H1 (cell line): ENCODE data around the gene ELP5. TPM values are rescaled to one million over a fixed set of nuclear protein-coding genes. Genes with fewer than 3 reads are reported as not detected.

Source experiments
- CTCF ChIA-PET: fragments of 300-600 bp; sonication (Branson Sonifier 250); formaldehyde crosslinking; loops from one replicate; lab custom pipeline; 2021; ENCODE audit not compliant: partially characterized antibody; lab: Charles Lee
- POLR2A ChIA-PET: fragments of 300-600 bp; sonication (Branson Sonifier 250); formaldehyde crosslinking; loops from one replicate; lab custom pipeline; 2021; ENCODE audit warnings: inconsistent platforms; ENCODE audit not compliant: partially characterized antibody; lab: Charles Lee
- DNase-seq, 2 experiments: peaks; one replicate each; pipeline versions ENCODE4 v3.0.0 to v3.0.0-alpha.2; 2010 to 2022; ENCODE audit warnings: low spot score in 2 of 2, low read depth in 1 of 2, mixed read lengths in 1 of 2
- FAIRE-seq: peaks from 2 replicates; lab custom pipeline; 2011; peaks lifted over from hg19 to GRCh38; lab: Jason Lieb, UNC
- H2AFZ ChIP-seq: 2 replicates; pipeline ENCODE4 v1.8.1; 2012; ENCODE audit warnings: low read length, inconsistent platforms
- H2AK5ac ChIP-seq: 2 replicates; pipeline ENCODE4 v1.6.1; 2013; ENCODE audit warnings: low read depth, low read length
- H2BK120ac ChIP-seq: replicated peaks from 2 replicates; pipeline ENCODE3; 2013; ENCODE audit warnings: low read depth, low read length, inconsistent platforms
- H2BK12ac ChIP-seq: 2 replicates; pipeline ENCODE4 v1.6.1; 2013; ENCODE audit warnings: low read depth, low read length
- H2BK15ac ChIP-seq: 2 replicates; pipeline ENCODE4 v1.6.1; 2013; ENCODE audit warnings: low read length
- H2BK20ac ChIP-seq: 2 replicates; pipeline ENCODE4 v1.6.1; 2013; ENCODE audit warnings: low read length
- H2BK5ac ChIP-seq: 2 replicates; pipeline ENCODE4 v1.6.1; 2013; ENCODE audit warnings: low read depth, low read length
- H3K14ac ChIP-seq: 2 replicates; pipeline ENCODE4 v1.6.1; 2013; ENCODE audit warnings: inconsistent platforms; ENCODE audit not compliant: insufficient read length
- H3K18ac ChIP-seq: 2 replicates; pipeline ENCODE4 v1.6.1; 2013; ENCODE audit warnings: low read length; ENCODE audit errors: extremely low read depth
- H3K23ac ChIP-seq: 2 replicates; pipeline ENCODE4 v1.6.1; 2013; ENCODE audit warnings: inconsistent platforms; ENCODE audit not compliant: insufficient read length
- H3K23me2 ChIP-seq: 2 replicates; pipeline ENCODE4 v1.6.1; 2013; ENCODE audit warnings: low read depth, low read length
- H3K27ac ChIP-seq: 2 replicates; pipeline ENCODE4 v1.6.1; 2011; ENCODE audit warnings: low read depth, low read length, inconsistent platforms
- H3K27me3 ChIP-seq, 4 experiments: replicated peaks in 1 of 4; 1 replicate in 1 of 4; 2 replicates in 3 of 4; pipeline versions ENCODE4 v1.6.1 to v1.8.1; 2011 to 2013; ENCODE audit warnings: low read length in 3 of 4, mild to moderate bottlenecking in 3 of 4, inconsistent platforms in 2 of 4, mixed read lengths in 2 of 4, moderate library complexity in 1 of 4; ENCODE audit not compliant: control insufficient read depth in 3 of 4, insufficient read depth in 3 of 4; ENCODE audit errors: extremely low read depth in 1 of 4
- H3K36me3 ChIP-seq, 4 experiments: 2 replicates each; pipeline versions ENCODE4 v1.6.1 to v1.8.1; 2011 to 2013; ENCODE audit warnings: mild to moderate bottlenecking in 4 of 4, low read length in 3 of 4, moderate library complexity in 2 of 4, control low read depth in 1 of 4, inconsistent platforms in 1 of 4; ENCODE audit not compliant: insufficient read depth in 4 of 4, control insufficient read depth in 2 of 4
- H3K4ac ChIP-seq: replicated peaks from 2 replicates; pipeline ENCODE3; 2013; ENCODE audit warnings: low read length, low read depth, mixed read lengths, inconsistent platforms; ENCODE audit not compliant: insufficient read length
- H3K4me1 ChIP-seq, 4 experiments: replicated peaks in 1 of 4; 1 replicate in 1 of 4; 2 replicates in 3 of 4; pipeline versions ENCODE4 v1.6.1 to v1.8.1; 2011 to 2013; ENCODE audit warnings: low read length in 3 of 4, inconsistent platforms in 2 of 4, mixed read lengths in 1 of 4; ENCODE audit not compliant: insufficient read depth in 4 of 4, control insufficient read depth in 3 of 4
- H3K4me2 ChIP-seq, 2 experiments: 2 replicates each; pipeline versions ENCODE4 v1.6.1 to v1.8.1; 2011 to 2013; ENCODE audit warnings: low read depth in 2 of 2, low read length in 2 of 2, control low read depth in 1 of 2, inconsistent platforms in 1 of 2, mild to moderate bottlenecking in 1 of 2; ENCODE audit not compliant: insufficient read depth in 1 of 2
- H3K4me3 ChIP-seq, 4 experiments: fragments of 200-600, 300-600 bp in 1 of 4; sonication (generic), shearing (Covaris generic), sonication (Bioruptor Twin) in 1 of 4; 2 replicates each; pipeline versions ENCODE4 v1.5.1 to v1.8.1; 2011 to 2016; ENCODE audit warnings: low read length in 4 of 4, low read depth in 3 of 4, control low read depth in 2 of 4, inconsistent platforms in 2 of 4, mild to moderate bottlenecking in 2 of 4, mixed read lengths in 1 of 4, moderate library complexity in 1 of 4; ENCODE audit not compliant: insufficient read depth in 2 of 4; ENCODE audit errors: extremely low read depth in 1 of 4
- H3K56ac ChIP-seq: replicated peaks from 2 replicates; pipeline ENCODE3; 2013; ENCODE audit warnings: low read depth, mild to moderate bottlenecking, mixed read lengths, low read length, inconsistent platforms; ENCODE audit not compliant: insufficient read length
- H3K79me1 ChIP-seq: 2 replicates; pipeline ENCODE4 v1.6.1; 2013; ENCODE audit warnings: low read depth, low read length, control low read depth
- H3K79me2 ChIP-seq, 2 experiments: 2 replicates each; pipeline versions ENCODE4 v1.6.1 to v1.8.1; 2012 to 2013; ENCODE audit warnings: low read length in 2 of 2, mild to moderate bottlenecking in 2 of 2, inconsistent platforms in 1 of 2; ENCODE audit not compliant: insufficient read depth in 2 of 2, control insufficient read depth in 1 of 2
- H3K9ac ChIP-seq, 4 experiments: replicated peaks in 1 of 4; 1 replicate in 1 of 4; 2 replicates in 3 of 4; pipeline versions ENCODE4 v1.6.1 to v1.8.1; 2011 to 2013; ENCODE audit warnings: low read depth in 3 of 4, low read length in 3 of 4, control low read depth in 2 of 4, mild to moderate bottlenecking in 2 of 4, moderate library complexity in 2 of 4, inconsistent platforms in 1 of 4; ENCODE audit errors: extremely low read depth in 1 of 4
- H3K9me3 ChIP-seq, 2 experiments: 2 replicates each; pipeline versions ENCODE4 v1.6.1 to v1.8.1; 2012 to 2013; ENCODE audit warnings: mild to moderate bottlenecking in 2 of 2, moderate library complexity in 2 of 2, control low read depth in 1 of 2, inconsistent platforms in 1 of 2, low read depth in 1 of 2, low read length in 1 of 2, mixed read lengths in 1 of 2; ENCODE audit not compliant: insufficient read depth in 2 of 2
- H4K20me1 ChIP-seq, 2 experiments: replicated peaks in 1 of 2; 2 replicates each; pipeline versions ENCODE3 to v1.8.1; 2011 to 2013; ENCODE audit warnings: inconsistent platforms in 2 of 2, low read length in 2 of 2, mild to moderate bottlenecking in 1 of 2; ENCODE audit not compliant: insufficient read depth in 2 of 2, control insufficient read depth in 1 of 2
- H4K5ac ChIP-seq: 2 replicates; pipeline ENCODE4 v1.6.1; 2013; ENCODE audit warnings: low read length, low read depth, mixed read lengths, inconsistent platforms; ENCODE audit not compliant: insufficient read length
- H4K8ac ChIP-seq: 2 replicates; pipeline ENCODE4 v1.8.0; 2013; ENCODE audit warnings: mild to moderate bottlenecking, moderate library complexity, low read length, inconsistent platforms; ENCODE audit not compliant: insufficient read depth; ENCODE audit errors: extremely low read depth
- H4K91ac ChIP-seq: replicated peaks from 2 replicates; pipeline ENCODE3; 2013; ENCODE audit warnings: low read length, mixed read lengths, inconsistent platforms; ENCODE audit not compliant: insufficient read length
- BACH1 ChIP-seq: IDR thresholded peaks from 2 replicates; pipeline ENCODE4 v1.6.1; 2012; ENCODE audit warnings: low read length, improper control_type of control experiment
- BCL11A ChIP-seq, 2 experiments: IDR thresholded peaks; one replicate each; pipeline ENCODE4 v1.6.1; 2011; ENCODE audit warnings: low read depth in 2 of 2, low read length in 2 of 2, mild to moderate bottlenecking in 2 of 2
- CEBPB ChIP-seq: IDR thresholded peaks from 2 replicates; pipeline ENCODE4 v1.6.1; 2012; ENCODE audit warnings: low read depth, low read length
- CREB1 ChIP-seq: IDR thresholded peaks from 2 replicates; pipeline ENCODE4 v1.6.1; 2012; ENCODE audit warnings: inconsistent platforms
- EGR1 ChIP-seq: IDR thresholded peaks from 2 replicates; pipeline ENCODE4 v1.6.1; 2011; ENCODE audit warnings: low read depth, low read length, borderline replicate concordance
- JUND ChIP-seq: IDR thresholded peaks from 2 replicates; pipeline ENCODE4 v1.6.1; 2011; ENCODE audit warnings: mild to moderate bottlenecking, improper control_type of control experiment, low read length
- KDM1A ChIP-seq: fragments of 200-600, 300-600 bp; sonication (generic); IDR thresholded peaks from 2 replicates; pipeline ENCODE4 v1.7.1; 2016; ENCODE audit warnings: mild to moderate bottlenecking, low read length, borderline replicate concordance
- KDM5A ChIP-seq: fragments of 200-600 bp; IDR thresholded peaks from 2 replicates; pipeline ENCODE4 v1.7.1; 2012; ENCODE audit warnings: mild to moderate bottlenecking, low read length, inconsistent platforms, mixed read lengths
- RFX5 ChIP-seq: IDR thresholded peaks from 2 replicates; pipeline ENCODE4 v1.6.1; 2011; ENCODE audit warnings: low read depth, low read length, improper control_type of control experiment, borderline replicate concordance
- RNF2 ChIP-seq: fragments of 200-900, 300-1000 bp; sonication (generic); IDR thresholded peaks from 2 replicates; pipeline ENCODE4 v1.7.1; 2016; ENCODE audit warnings: borderline replicate concordance, low read depth, mild to moderate bottlenecking, antibody characterized with exemption, low read length; ENCODE audit not compliant: poor library complexity, severe bottlenecking; ENCODE audit errors: missing control alignments
- SIN3A ChIP-seq, 2 experiments: IDR thresholded peaks in 1 of 2; conservative IDR thresholded peaks in 1 of 2; 2 replicates each; pipeline ENCODE4 v1.6.1; 2011 to 2012; ENCODE audit warnings: low read length in 2 of 2, improper control_type of control experiment in 1 of 2, low read depth in 1 of 2, mild to moderate bottlenecking in 1 of 2
- SIRT6 ChIP-seq: IDR thresholded peaks from one replicate; pipeline ENCODE4 v1.7.1; 2012; ENCODE audit warnings: low read length, inconsistent platforms
- TEAD4 ChIP-seq: IDR thresholded peaks from 2 replicates; pipeline ENCODE4 v1.6.1; 2012; ENCODE audit warnings: low read depth, low read length, inconsistent platforms, mixed read lengths
- WGBS, 2 experiments: shearing (Covaris generic) in 1 of 2; methylation state at CpG; one replicate each; pipeline versions ENCODE4 v1.1.6 to v1.1.7; 2013 to 2015; ENCODE audit warnings: low lambda C conversion rate in 2 of 2, mixed read lengths in 2 of 2, inconsistent platforms in 1 of 2, low coverage in 1 of 2, missing lambda C conversion rate in 1 of 2; ENCODE audit not compliant: insufficient replicate concordance in 2 of 2, insufficient coverage in 1 of 2, insufficient read length in 1 of 2; ENCODE audit errors: extremely low coverage in 1 of 2, missing lambda C conversion rate in 1 of 2; 5-methylcytosine and 5-hydroxymethylcytosine counted together
- polyA plus RNA-seq, 7 experiments: library from polyadenylated mRNA; depleted of rRNA in 3 of 7; stranded (reverse) in 5 of 7; unstranded in 2 of 7; fragments of >200 nt in 5 of 7; fragments of 200-250 nt in 2 of 7; gene quantifications; 1 replicate in 5 of 7; 2 replicates in 1 of 7; 4 replicates in 1 of 7; pipeline versions ENCODE4 v1.2.1 to v1.2.3, GENCODE V29; 2011 to 2013; ENCODE audit warnings: missing spikeins in 2 of 7, mixed read lengths in 2 of 7
- total RNA-seq: library from RNA; stranded (reverse); fragmentation: NEBNext Ultra II Directional; extraction: Animal tissue kit (Norgen Biotek cat#: 25700); gene quantifications from 2 replicates; pipeline ENCODE4 v1.2.1, GENCODE V29; 2021

ELP5 gene
- total and polyA plus RNA-seq, 2 of the 8 experiments (the other 6 are each of a cell fraction or from before 2014, with no cell fraction given): 75.4 to 107 TPM

DNA sequence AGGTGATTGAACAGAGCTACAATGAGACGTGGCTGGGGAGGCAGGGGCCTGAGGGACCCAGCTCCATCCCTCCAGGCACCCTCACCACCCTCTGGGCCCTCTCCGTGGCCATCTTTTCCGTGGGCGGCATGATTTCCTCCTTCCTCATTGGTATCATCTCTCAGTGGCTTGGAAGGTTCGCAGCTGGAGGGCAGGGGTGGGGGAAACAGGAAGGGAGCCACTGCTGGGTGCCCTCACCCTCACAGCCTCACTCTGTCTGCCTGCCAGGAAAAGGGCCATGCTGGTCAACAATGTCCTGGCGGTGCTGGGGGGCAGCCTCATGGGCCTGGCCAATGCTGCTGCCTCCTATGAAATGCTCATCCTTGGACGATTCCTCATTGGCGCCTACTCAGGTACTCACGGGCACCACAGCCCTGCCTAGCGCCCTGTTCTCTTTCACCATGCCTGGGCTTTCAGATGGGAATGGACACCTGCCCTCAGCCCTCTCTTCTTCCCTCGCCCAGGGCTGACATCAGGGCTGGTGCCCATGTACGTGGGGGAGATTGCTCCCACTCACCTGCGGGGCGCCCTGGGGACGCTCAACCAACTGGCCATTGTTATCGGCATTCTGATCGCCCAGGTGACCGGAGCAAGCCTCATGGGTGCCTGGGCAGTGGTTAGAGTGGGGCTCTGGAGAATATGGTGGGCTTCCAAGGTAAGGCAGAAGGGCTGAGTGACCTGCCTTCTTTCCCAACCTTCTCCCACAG is 31.6 kb downstream of the ELP5 start:
- peaks cover 11% of the 10 kb centered on the region for H3K23me2 ChIP-seq
- no peak overlapping the region for H2BK5ac ChIP-seq
- no peak overlapping the region for H4K91ac ChIP-seq
- H2BK20ac ChIP-seq: no peak overlapping the region
- H2BK12ac ChIP-seq: no peak overlapping the region
- no peak overlapping the region for H4K8ac ChIP-seq
- no peak overlapping the region for H2AK5ac ChIP-seq
- CTCF ChIA-PET: interaction anchor here (0.7 to 3.9 kb wide), 5 partner anchors 8 to 53 kb away, joined by 3 to 46 read pairs (median 8); partner anchors contain the start of genes ACAP1 and GABARAP
- H3K36me3 ChIP-seq: peaks cover 0 to 6% (median 3%) of the 10 kb centered on the region in 4 experiments; a peak in 3 of 8 replicates
- H4K20me1 ChIP-seq: peaks cover 0 to 7% of the 10 kb centered on the region in 2 experiments
- peaks cover 0 to 20% (median 8%) of the 10 kb centered on the region in 4 experiments; a peak in 5 of 7 replicates for H3K4me1 ChIP-seq
- no peak overlapping the region for H2AFZ ChIP-seq
- H3K79me1 ChIP-seq: no peaks in the 10 kb centered on the region
- no peak overlapping the region for H4K5ac ChIP-seq
- H3K56ac ChIP-seq: no peak overlapping the region
- H3K79me2 ChIP-seq: no peaks in the 10 kb centered on the region
- POLR2A ChIA-PET: interaction anchor here (1.0 to 7.7 kb wide), 15 partner anchors 7 to 63 kb away, joined by 3 to 94 read pairs (median 9); partner anchors contain the start of genes ACADVL, ACAP1, CTDNEP1 and DLG4
- no peak overlapping the region for H3K4ac ChIP-seq
- no peak overlapping the region for H2BK15ac ChIP-seq
- no peaks in the 10 kb centered on the region for H3K9me3 ChIP-seq
- no peak overlapping the region for H3K4me3 ChIP-seq
- no peak overlapping the region for H3K9ac ChIP-seq
- H3K14ac ChIP-seq: no peak overlapping the region
- no peak overlapping the region for H2BK120ac ChIP-seq
- WGBS, 2 experiments: 83% methylated on average over 16 of the region's 18 CpGs; no CpG with 5 or more reads in 1 of the 2 experiments
- H3K23ac ChIP-seq: no peak overlapping the region
- FAIRE-seq (no peak), DNase-seq (no peak)
- no peak overlapping the region for H3K18ac ChIP-seq
- H3K27ac ChIP-seq: no peak overlapping the region
- peaks cover 0 to 13% (median 7%) of the 10 kb centered on the region in 4 experiments; a peak in 6 of 7 replicates for H3K27me3 ChIP-seq
- no peak overlapping the region; a peak in 1 of 4 replicates for H3K4me2 ChIP-seq
- no peak for TF ChIP-seq CEBPB
- no peak for TF ChIP-seq EGR1
- TF ChIP-seq CREB1: no peak
- no peak for TF ChIP-seq RFX5
- no peak for TF ChIP-seq KDM1A
- TF ChIP-seq BCL11A (IDR thresholded peaks at IDR 0.05; ENCODE audit: low read depth in 2 of 2, low read length in 2 of 2): no peak
- TF ChIP-seq KDM5A: no peak
- TF ChIP-seq TEAD4: no peak
- TF ChIP-seq BACH1: no peak
- TF ChIP-seq JUND: no peak
- no peak for TF ChIP-seq SIN3A (conservative IDR thresholded peaks at IDR 0.05 in 1 of 2, IDR thresholded peaks at IDR 0.05 in 1 of 2; ENCODE audit: low read depth in 1 of 2, low read length in 2 of 2)
- TF ChIP-seq SIRT6: no peak
- TF ChIP-seq RNF2: no peak
